IgD-negative memory B cell (primary cell): Measurements from ENCODE around the gene ABHD3. TPM values are rescaled to one million over a fixed set of nuclear protein-coding genes. Genes with fewer than 3 reads are reported as not detected.
"Not testable (repeated sequence)": the region's sequence is repeated elsewhere in the genome, so short reads cannot be mapped to it uniquely, and the experiment has no call there.

ENCODE experiments used
- H3K27ac Mint-ChIP-seq, 3 donors: one replicate each; pipeline ENCODE4 v1.8.0; 2020 to 2022; ENCODE audit warnings: mild to moderate bottlenecking in 3 of 3, mixed read lengths in 3 of 3, moderate library complexity in 1 of 3
- H3K27me3 Mint-ChIP-seq: one replicate; pipeline ENCODE4 v1.8.0; 2021; ENCODE audit warnings: mixed read lengths
- H3K36me3 Mint-ChIP-seq: one replicate; pipeline ENCODE4 v1.8.0; 2020; ENCODE audit warnings: mild to moderate bottlenecking, mixed read lengths
- H3K4me1 Mint-ChIP-seq, 3 donors: one replicate each; pipeline ENCODE4 v1.8.0; 2020 to 2022; ENCODE audit warnings: mixed read lengths in 3 of 3, mild to moderate bottlenecking in 1 of 3
- H3K4me3 Mint-ChIP-seq, 4 donors: one replicate each; pipeline ENCODE4 v1.8.0; 2020 to 2022; ENCODE audit warnings: mild to moderate bottlenecking in 4 of 4, mixed read lengths in 4 of 4, moderate library complexity in 3 of 4
- H3K9me3 Mint-ChIP-seq, 3 donors: one replicate each; pipeline ENCODE4 v1.8.0; 2020 to 2021; ENCODE audit warnings: mixed read lengths in 3 of 3, mild to moderate bottlenecking in 1 of 3
- polyA plus RNA-seq: library from polyadenylated mRNA; unstranded; fragments of 300-500 nt; fragmentation: Illumina TruSeq; gene quantifications from one replicate; pipeline ENCODE4 v1.2.3, GENCODE V29; 2021

Gene ABHD3
- polyA plus RNA-seq, 1 donor from 2014 or later = 17.7 TPM

- Mint-ChIP-seq H3K36me3 (peaks cover 2% of the 10 kb centered on the region), H3K9me3 (peaks cover 0 to 2% (median 0%) of the 10 kb centered on the region in 3 donors), H3K4me1 (no peaks in the 10 kb centered on the region), H3K27me3 (no peaks in the 10 kb centered on the region), H3K27ac (no peak overlapping the region), H3K4me3 (no peak overlapping the region)
Measured at GRCh38 chr18:21733011-21733410, 28.4 kb upstream of the ABHD3 start.

DNA sequence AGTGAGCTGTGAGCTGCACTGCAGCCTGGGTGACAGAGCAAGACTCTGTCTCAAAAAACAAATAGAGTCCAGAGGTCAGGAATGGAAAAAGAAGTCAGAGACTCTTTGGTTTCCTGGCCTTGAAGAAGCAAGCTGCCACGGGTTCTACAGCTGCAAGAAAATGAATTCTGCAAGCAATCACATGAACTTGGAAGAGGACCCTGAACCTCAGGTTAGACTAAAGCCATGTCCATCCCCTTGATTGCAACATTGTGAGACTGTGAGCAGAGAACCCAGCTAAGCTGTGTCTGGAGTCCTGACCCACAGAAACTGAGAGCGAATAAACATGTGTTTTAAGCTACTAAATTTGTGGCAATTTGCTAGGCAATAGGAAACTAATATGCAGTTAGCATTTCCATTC lies 23.1 kb upstream of the ABHD3 start:
- Mint-ChIP-seq H3K27ac (no peak overlapping the region), H3K4me1 (no peaks in the 10 kb centered on the region), H3K36me3 (no peaks in the 10 kb centered on the region), H3K4me3 (no peak overlapping the region), H3K27me3 (no peaks in the 10 kb centered on the region), H3K9me3 (no peaks in the 10 kb centered on the region)

GRCh38 chr18:21725201-21725600 lies 20.6 kb upstream of the ABHD3 start:
- Mint-ChIP-seq H3K36me3 (no peaks in the 10 kb centered on the region), H3K27me3 (peaks cover 2% of the 10 kb centered on the region), H3K4me3 (no peak overlapping the region), H3K9me3 (no peaks in the 10 kb centered on the region), H3K4me1 (no peaks in the 10 kb centered on the region), H3K27ac (no peak overlapping the region)

DNA sequence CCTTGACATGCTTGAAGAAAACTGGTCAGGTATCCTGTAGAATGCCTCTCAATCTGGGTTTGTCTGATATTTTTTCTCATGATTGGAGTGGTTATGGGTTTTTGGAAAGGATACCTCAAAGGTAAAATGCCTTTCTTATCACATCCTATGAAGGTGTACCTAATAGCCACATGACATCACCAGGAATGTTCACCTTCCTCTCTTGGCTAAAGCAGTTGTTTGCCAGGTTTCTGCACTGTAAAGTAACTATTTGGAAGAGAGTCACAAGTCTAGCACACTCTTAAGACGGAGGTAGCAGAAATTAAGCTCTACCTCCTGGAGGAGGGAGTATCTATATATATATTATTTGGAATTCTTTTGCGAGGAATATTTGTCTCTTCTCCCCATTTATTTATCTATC lies 18.1 kb upstream of the ABHD3 start:
- Mint-ChIP-seq H3K4me1 (no peaks in the 10 kb centered on the region), H3K9me3 (no peaks in the 10 kb centered on the region), H3K36me3 (no peaks in the 10 kb centered on the region), H3K4me3 (no peak overlapping the region), H3K27ac (no peak overlapping the region), H3K27me3 (peaks cover 2% of the 10 kb centered on the region)

- Mint-ChIP-seq H3K4me3 (no peak overlapping the region), H3K27ac (no peak overlapping the region), H3K36me3 (peaks cover 2% of the 10 kb centered on the region), H3K27me3 (peaks cover 1% of the 10 kb centered on the region), H3K9me3 (peaks cover 0 to 4% (median 0%) of the 10 kb centered on the region in 3 donors), H3K4me1 (no peaks in the 10 kb centered on the region)
Measured at GRCh38 chr18:21714474-21714873, 9.9 kb upstream of the ABHD3 start.

DNA sequence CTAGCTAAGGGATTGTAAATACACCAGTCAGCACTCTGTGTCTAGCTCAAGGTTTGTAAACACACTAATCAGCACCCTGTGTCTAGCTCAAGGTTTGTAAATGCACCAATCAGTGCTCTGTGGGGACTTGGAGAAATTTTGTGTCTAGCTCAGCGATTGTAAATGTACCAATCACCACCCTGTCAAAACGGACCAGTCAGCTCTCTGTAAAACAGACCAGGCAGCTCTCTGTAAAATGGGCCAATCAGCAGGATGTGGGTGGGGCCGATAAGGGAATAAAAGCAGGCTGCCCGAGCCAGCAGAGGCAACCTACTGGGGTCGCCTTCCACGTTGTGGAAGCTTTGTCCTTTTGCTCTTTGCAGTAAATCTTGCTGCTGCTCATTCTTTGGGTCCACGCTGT lies 2.6 kb upstream of the ABHD3 start:
- H3K9me3 Mint-ChIP-seq, H3K36me3 Mint-ChIP-seq, H3K27me3 Mint-ChIP-seq: not testable (repeated sequence)
- H3K27ac Mint-ChIP-seq = peak overlapping the region in 1 of 3 donors; percentile 53
- H3K4me3 Mint-ChIP-seq = peak overlapping the region in 2 of 4 donors; percentile 39 to 65
- peaks cover 9 to 25% (median 18%) of the 10 kb centered on the region in 3 donors for H3K4me1 Mint-ChIP-seq

- Mint-ChIP-seq H3K9me3 (no peaks in the 10 kb centered on the region), H3K4me3 (no peak overlapping the region), H3K27me3 (no peaks in the 10 kb centered on the region), H3K4me1 (peaks cover 9 to 25% (median 18%) of the 10 kb centered on the region in 3 donors), H3K27ac (no peak overlapping the region), H3K36me3 (peaks cover 2% of the 10 kb centered on the region)
Measured at GRCh38 chr18:21706386-21706865, 1.9 kb upstream of the ABHD3 start.

GRCh38 chr18:21703241-21703820 lies 1.2 kb downstream of the ABHD3 start:
- H3K4me3 Mint-ChIP-seq = peak overlapping the region; percentile 94 to 98 (median 96)
- peaks cover 11 to 25% (median 22%) of the 10 kb centered on the region in 3 donors for H3K4me1 Mint-ChIP-seq
- no peaks in the 10 kb centered on the region for H3K27me3 Mint-ChIP-seq
- peaks cover 5% of the 10 kb centered on the region for H3K36me3 Mint-ChIP-seq
- peak overlapping the region; percentile 85 to 96 (median 96) for H3K27ac Mint-ChIP-seq
- H3K9me3 Mint-ChIP-seq = no peaks in the 10 kb centered on the region

GRCh38 chr18:21702602-21703001 lies 2.0 kb downstream of the ABHD3 start:
- peak overlapping the region in 1 of 3 donors; percentile 96 for H3K27ac Mint-ChIP-seq
- peaks cover 7% of the 10 kb centered on the region for H3K36me3 Mint-ChIP-seq
- no peaks in the 10 kb centered on the region for H3K9me3 Mint-ChIP-seq
- peak overlapping the region; percentile 73 to 98 (median 94) for H3K4me3 Mint-ChIP-seq
- peaks cover 11 to 25% (median 22%) of the 10 kb centered on the region in 3 donors for H3K4me1 Mint-ChIP-seq
- no peaks in the 10 kb centered on the region for H3K27me3 Mint-ChIP-seq

DNA sequence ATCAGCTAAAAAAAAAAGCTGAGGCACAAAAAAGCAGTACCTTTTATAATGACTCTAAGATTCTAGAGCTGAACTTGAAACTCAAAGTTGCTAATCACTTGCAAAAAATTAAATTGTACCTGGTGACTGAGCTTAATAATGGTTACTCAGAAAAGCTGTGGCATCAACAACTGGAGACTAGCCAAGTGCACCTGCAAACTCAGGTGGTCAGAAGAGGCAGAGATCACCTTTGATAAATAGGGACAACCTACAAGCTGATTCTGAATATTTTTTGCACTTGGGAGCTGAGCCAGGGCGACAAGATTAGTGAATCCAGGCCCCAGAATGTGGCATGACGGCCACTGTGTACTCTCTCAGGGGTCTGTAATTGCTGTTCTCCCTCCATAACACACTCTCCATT lies 3.0 kb downstream of the ABHD3 start:
- no peaks in the 10 kb centered on the region for H3K27me3 Mint-ChIP-seq
- peaks cover 11 to 25% (median 22%) of the 10 kb centered on the region in 3 donors for H3K4me1 Mint-ChIP-seq
- no peaks in the 10 kb centered on the region for H3K9me3 Mint-ChIP-seq
- H3K4me3 Mint-ChIP-seq = peak overlapping the region in 1 of 4 donors; percentile 29
- peaks cover 7% of the 10 kb centered on the region for H3K36me3 Mint-ChIP-seq
- H3K27ac Mint-ChIP-seq = no peak overlapping the region

GRCh38 chr18:21700528-21701075 lies 4.0 kb downstream of the ABHD3 start:
- H3K4me3 Mint-ChIP-seq = peak overlapping the region in 1 of 4 donors; percentile 9

GRCh38 chr18:21693322-21693721 lies 11.3 kb downstream of the ABHD3 start:
- Mint-ChIP-seq H3K4me1 (peaks cover 2 to 11% (median 7%) of the 10 kb centered on the region in 3 donors), H3K36me3 (peaks cover 18% of the 10 kb centered on the region), H3K9me3 (peaks cover 2 to 7% (median 4%) of the 10 kb centered on the region in 3 donors), H3K27ac (no peak overlapping the region), H3K4me3 (no peak overlapping the region), H3K27me3 (no peaks in the 10 kb centered on the region)

More at GRCh38 chr18:21700528-21701075, 4.0 kb downstream of the ABHD3 start:
- H3K4me1 Mint-ChIP-seq = peaks cover 11 to 22% (median 22%) of the 10 kb centered on the region in 3 donors
- H3K9me3 Mint-ChIP-seq = no peaks in the 10 kb centered on the region
- peak overlapping the region in 1 of 3 donors; percentile 35 for H3K27ac Mint-ChIP-seq
- H3K36me3 Mint-ChIP-seq = peaks cover 8% of the 10 kb centered on the region
- H3K27me3 Mint-ChIP-seq = no peaks in the 10 kb centered on the region

DNA sequence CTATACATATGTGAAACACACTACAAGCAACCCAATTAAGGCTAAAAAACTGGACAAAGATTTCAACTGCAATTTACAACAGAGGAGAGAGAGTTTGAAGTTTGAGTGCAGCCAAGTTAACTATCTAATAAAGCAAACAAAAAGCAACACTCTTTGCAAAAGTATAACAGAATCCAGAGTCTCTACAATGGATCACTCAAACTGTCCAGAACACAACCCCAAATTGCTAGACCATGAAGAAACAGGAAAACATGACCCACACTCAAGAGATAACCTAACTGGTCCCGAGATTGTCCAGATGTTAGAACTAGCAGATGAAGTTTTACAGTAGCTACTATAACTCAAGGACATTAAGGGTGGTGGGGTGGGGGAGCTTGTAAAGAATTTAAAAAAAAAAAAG lies 14.8 kb downstream of the ABHD3 start:
- no peak overlapping the region for H3K27ac Mint-ChIP-seq
- peaks cover 2 to 7% (median 4%) of the 10 kb centered on the region in 3 donors for H3K9me3 Mint-ChIP-seq
- peak overlapping the region in 1 of 4 donors; percentile 61 for H3K4me3 Mint-ChIP-seq
- H3K4me1 Mint-ChIP-seq = peaks cover 18 to 22% (median 22%) of the 10 kb centered on the region in 3 donors
- peaks cover 13% of the 10 kb centered on the region for H3K36me3 Mint-ChIP-seq
- no peaks in the 10 kb centered on the region for H3K27me3 Mint-ChIP-seq

GRCh38 chr18:21686282-21687105 lies 18.1 kb downstream of the ABHD3 start:
- Mint-ChIP-seq H3K9me3 (peaks cover under 1 to 6% (median 4%) of the 10 kb centered on the region in 3 donors), H3K27ac (peak overlapping the region in 2 of 3 donors; percentile 46 to 48), H3K4me1 (peaks cover 24 to 29% (median 29%) of the 10 kb centered on the region in 3 donors)

GRCh38 chr18:21685556-21685981 lies 19.0 kb downstream of the ABHD3 start:
- not testable (repeated sequence) for H3K36me3 Mint-ChIP-seq, H3K9me3 Mint-ChIP-seq, H3K27me3 Mint-ChIP-seq
- Mint-ChIP-seq H3K4me1 (peaks cover 24 to 29% (median 29%) of the 10 kb centered on the region in 3 donors), H3K4me3 (peak overlapping the region; percentile 19 to 89 (median 65)), H3K27ac (peak overlapping the region; percentile 9 to 91 (median 48))

More at GRCh38 chr18:21686282-21687105, 18.1 kb downstream of the ABHD3 start:
- peaks cover 11% of the 10 kb centered on the region for H3K36me3 Mint-ChIP-seq
- H3K4me3 Mint-ChIP-seq = peak overlapping the region in 2 of 4 donors; percentile 12 to 52
- no peaks in the 10 kb centered on the region for H3K27me3 Mint-ChIP-seq
